Esophagus squamous epithelium (tissue), 5 donors: ENCODE data around the gene CENPU. TPM values are rescaled to one million over a fixed set of nuclear protein-coding genes. Genes with fewer than 3 reads are reported as not detected.

Experiments
- DNase-seq: peaks from one replicate; lab custom pipeline; 2025; lab: John Stamatoyannopoulos, UW
- H3K27ac ChIP-seq, 4 donors: fragments of 200-600 bp; sonication (generic); one replicate each; pipeline ENCODE4 v1.5.1; 2016 to 2019; ENCODE audit warnings: mild to moderate bottlenecking in 1 of 4
- H3K27me3 ChIP-seq, 4 donors: fragments of 200-600 bp; sonication (generic); 1 replicate in 3 of 4; 2 replicates in 1 of 4; pipeline versions ENCODE4 v1.5.1 to v1.6.0; 2017 to 2021; ENCODE audit warnings: antibody characterized with exemption in 1 of 4
- H3K36me3 ChIP-seq, 3 donors: fragments of 200-600 bp; sonication (generic); one replicate each; pipeline ENCODE4 v1.5.1; 2016 to 2019
- H3K4me1 ChIP-seq, 3 donors: fragments of 200-600 bp; sonication (generic); one replicate each; pipeline ENCODE4 v1.5.1; 2017 to 2019
- H3K4me3 ChIP-seq, 4 donors: fragments of 200-600 bp; sonication (generic); 1 replicate in 3 of 4; 2 replicates in 1 of 4; pipeline ENCODE4 v1.5.1; 2016 to 2019; ENCODE audit warnings: mild to moderate bottlenecking in 2 of 4, moderate library complexity in 1 of 4
- H3K9me3 ChIP-seq, 3 donors: fragments of 200-600 bp; sonication (generic); one replicate each; pipeline ENCODE4 v1.5.1; 2016 to 2019
- CTCF ChIP-seq, 6 experiments: fragments of 450-650 bp in 4 of 6; fragments of 200-600 bp in 2 of 6; sonication (generic) in 2 of 6; IDR thresholded peaks; one replicate each; pipeline ENCODE4 v1.5.1; 2016 to 2019; ENCODE audit warnings: antibody characterized with exemption in 6 of 6, mild to moderate bottlenecking in 4 of 6, moderate library complexity in 4 of 6
- POLR2A ChIP-seq, 4 donors: fragments of 450-650 bp; IDR thresholded peaks; one replicate each; pipeline ENCODE4 v1.6.1; 2017; ENCODE audit warnings: antibody characterized with exemption in 4 of 4, mild to moderate bottlenecking in 4 of 4, moderate library complexity in 3 of 4
- WGBS, 2 donors: methylation state at CpG; one replicate each; pipeline ENCODE4 v1.1.5; 2018; 5-methylcytosine and 5-hydroxymethylcytosine counted together
- intact Hi-C: fragments of 100-400 bp; cut with DNase I; formaldehyde crosslinking; loops from one replicate; pipeline ENCODE4 v1.15.0; 2022
- total RNA-seq, 4 donors: library from RNA; depleted of rRNA; stranded (reverse); fragments of >200 nt; gene quantifications; one replicate each; pipeline ENCODE4 v1.1.0, GENCODE V29; 2016
- donor health status: DM: yes; HTN: yes; CAD: no.

CENPU gene
- total RNA-seq, 4 donors from 2014 or later, result 4.8 to 34.6 (median 18.1) TPM

DNA sequence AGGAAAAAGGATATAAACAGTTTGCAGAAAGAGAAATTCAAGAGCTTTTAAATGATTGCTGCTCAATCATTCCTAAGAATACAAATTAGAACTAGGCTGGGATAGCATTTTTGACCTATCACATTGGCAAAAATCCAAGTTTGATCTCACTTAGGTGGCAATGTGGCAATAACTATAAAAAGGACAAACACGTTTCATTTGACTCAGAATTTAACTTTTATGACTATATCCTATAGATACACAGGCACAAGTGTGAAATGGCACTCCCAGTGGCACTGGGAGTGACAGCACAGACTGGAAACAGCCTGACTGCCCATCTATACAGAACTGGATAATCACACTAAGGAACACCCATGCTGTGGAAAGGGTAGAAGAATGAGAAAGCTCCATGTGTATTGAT, 11.1 kb downstream of the CENPU start:
- Histone ChIP-seq H3K27ac (no peak overlapping the region), H3K27me3 (no peaks in the 10 kb centered on the region)

GRCh38 chr4:184721254-184721653, 12.6 kb downstream of the CENPU start:
- Histone ChIP-seq H3K4me1 (no peaks in the 10 kb centered on the region), H3K9me3 (no peaks in the 10 kb centered on the region), H3K4me3 (no peak overlapping the region), H3K27ac (no peak overlapping the region), H3K27me3 (no peaks in the 10 kb centered on the region), H3K36me3 (peaks cover 0 to 43% (median 0%) of the 10 kb centered on the region in 3 donors)
- no peak for TF ChIP-seq POLR2A (IDR thresholded peaks at IDR 0.05)
- TF ChIP-seq CTCF (IDR thresholded peaks at IDR 0.05), result no peak
- intact Hi-C loops, result no loop called here
- no peak for DNase-seq

More for the DNA sequence above, 11.1 kb downstream of the CENPU start:
- 65 to 67% methylated on average over 1 of the region's 1 CpG for WGBS, 2 donors
- H3K9me3 ChIP-seq, result no peaks in the 10 kb centered on the region
- no peak overlapping the region for H3K4me3 ChIP-seq
- DNase-seq, result no peak
- TF ChIP-seq POLR2A (IDR thresholded peaks at IDR 0.05), result no peak
- TF ChIP-seq CTCF (IDR thresholded peaks at IDR 0.05), result peak in 1 of 6 experiments; percentile 43
- H3K36me3 ChIP-seq, result peaks cover 0 to 47% (median 0%) of the 10 kb centered on the region in 3 donors
- H3K4me1 ChIP-seq, result no peaks in the 10 kb centered on the region
- intact Hi-C loops, result no loop called here

DNA sequence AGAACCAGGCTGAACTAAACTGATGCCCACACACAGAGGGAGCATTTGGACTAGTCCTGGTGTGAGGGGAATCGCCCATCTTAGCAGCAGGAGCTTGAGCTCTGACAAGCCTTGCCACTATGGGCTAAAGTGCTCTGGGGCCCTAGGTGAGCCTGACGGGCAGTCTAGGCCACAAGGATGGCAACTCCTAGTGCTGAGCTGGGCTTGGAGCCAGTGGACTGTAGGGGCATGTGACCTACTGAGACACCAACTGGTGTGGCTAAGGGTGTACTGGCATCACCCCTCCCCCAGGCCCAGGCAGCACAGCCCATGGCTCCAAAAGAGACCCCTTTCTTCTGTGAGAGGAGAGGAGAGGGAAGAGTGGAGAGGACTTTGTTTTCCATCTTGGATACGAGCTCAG, 14.5 kb downstream of the CENPU start:
- no peak for TF ChIP-seq POLR2A (IDR thresholded peaks at IDR 0.05)
- TF ChIP-seq CTCF (IDR thresholded peaks at IDR 0.05), result no peak
- Histone ChIP-seq H3K27me3 (no peaks in the 10 kb centered on the region), H3K36me3 (peaks cover 0 to 51% (median 0%) of the 10 kb centered on the region in 3 donors), H3K4me1 (no peaks in the 10 kb centered on the region), H3K27ac (no peak overlapping the region), H3K9me3 (no peaks in the 10 kb centered on the region), H3K4me3 (no peak overlapping the region)
- 100% methylated on average over 1 to 2 of the region's 3 CpGs for WGBS, 2 donors
- no peak for DNase-seq
- intact Hi-C loops, result no loop called here

DNA sequence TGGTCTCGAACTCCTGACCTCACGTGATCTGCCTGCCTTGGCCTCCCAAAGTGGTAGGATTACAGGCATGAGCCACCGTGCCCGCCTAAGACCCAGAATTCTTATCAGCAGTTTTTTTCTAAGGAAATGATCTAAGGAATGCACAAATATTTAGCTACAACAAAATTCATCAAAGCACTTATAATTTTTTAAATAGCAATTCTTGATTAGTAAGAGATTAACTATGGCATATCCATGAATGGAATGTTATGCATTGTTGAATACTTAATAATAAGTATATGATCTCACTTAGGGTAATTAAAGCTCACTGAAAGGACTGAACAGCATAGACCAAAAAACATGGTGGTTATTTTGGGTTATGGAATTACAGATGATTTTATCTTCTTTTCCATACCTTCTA, 18.4 kb downstream of the CENPU start:
- intact Hi-C loops, result no loop called here
- H3K4me3 ChIP-seq, result no peak overlapping the region
- no peak for DNase-seq
- no peaks in the 10 kb centered on the region for H3K4me1 ChIP-seq
- peaks cover 0 to 50% (median 0%) of the 10 kb centered on the region in 3 donors for H3K36me3 ChIP-seq
- 92 to 94% methylated on average over 2 to 4 of the region's 4 CpGs for WGBS, 2 donors
- TF ChIP-seq POLR2A (IDR thresholded peaks at IDR 0.05), result no peak
- no peaks in the 10 kb centered on the region for H3K9me3 ChIP-seq
- no peak overlapping the region for H3K27ac ChIP-seq
- no peaks in the 10 kb centered on the region for H3K27me3 ChIP-seq

DNA sequence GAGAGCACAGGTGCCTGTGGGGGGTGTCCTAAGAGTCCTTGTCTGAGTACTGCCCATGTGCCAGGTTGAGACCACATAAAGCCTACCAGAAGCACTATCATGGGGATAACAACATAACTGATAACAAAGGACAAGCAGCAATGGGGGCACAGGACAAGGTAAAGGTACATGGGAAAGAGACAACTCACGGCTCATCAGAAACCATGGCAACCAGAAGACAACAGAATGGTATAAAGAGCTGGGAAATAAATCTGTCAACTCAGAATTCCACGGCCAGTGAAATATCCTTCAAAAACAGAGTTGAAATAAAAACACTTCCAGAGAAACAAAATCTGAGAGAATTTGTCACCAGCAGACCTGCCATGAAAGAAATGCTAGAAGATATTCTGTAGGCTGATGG, 20.0 kb downstream of the CENPU start:
- intact Hi-C loops, result no loop called here
- TF ChIP-seq POLR2A (IDR thresholded peaks at IDR 0.05), result no peak
- TF ChIP-seq CTCF (IDR thresholded peaks at IDR 0.05), result no peak
- 50 to 78% methylated on average over 2 of the region's 2 CpGs for WGBS, 2 donors

DNA sequence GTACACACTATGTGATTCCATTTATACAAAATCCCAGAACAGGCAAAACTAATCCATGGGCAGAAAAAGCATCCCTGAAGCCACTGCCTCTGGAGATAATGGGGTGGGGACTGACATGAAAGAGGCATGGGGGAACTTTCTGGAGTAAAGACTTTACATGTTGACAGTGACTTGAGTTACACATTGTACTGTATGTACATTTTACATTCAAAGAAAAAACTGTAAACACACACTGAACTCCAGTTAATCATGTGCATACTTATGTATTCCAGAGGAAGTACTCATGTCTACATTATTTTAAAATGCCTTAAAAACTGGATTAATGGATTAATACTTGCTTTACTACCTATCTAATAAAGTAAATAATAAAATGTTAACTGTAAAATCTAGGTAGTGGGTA, 21.6 kb downstream of the CENPU start:
- no peaks in the 10 kb centered on the region for H3K27me3 ChIP-seq
- intact Hi-C loops, result no loop called here
- H3K4me3 ChIP-seq, result no peak overlapping the region
- no peaks in the 10 kb centered on the region for H3K9me3 ChIP-seq
- no peaks in the 10 kb centered on the region for H3K4me1 ChIP-seq
- H3K36me3 ChIP-seq, result peaks cover 0 to 54% (median 0%) of the 10 kb centered on the region in 3 donors
- TF ChIP-seq POLR2A (IDR thresholded peaks at IDR 0.05) (no peak), CTCF (IDR thresholded peaks at IDR 0.05) (no peak)
- no peak overlapping the region for H3K27ac ChIP-seq
- no peak for DNase-seq

More for the DNA sequence above, 20.0 kb downstream of the CENPU start:
- Histone ChIP-seq H3K9me3 (no peaks in the 10 kb centered on the region), H3K4me3 (no peak overlapping the region), H3K27me3 (no peaks in the 10 kb centered on the region), H3K27ac (no peak overlapping the region), H3K36me3 (peaks cover 0 to 55% (median 0%) of the 10 kb centered on the region in 3 donors), H3K4me1 (no peaks in the 10 kb centered on the region)
- no peak for DNase-seq
